ENCODE results near the gene TRO. TPM values are rescaled to one million over a fixed set of nuclear protein-coding genes. Genes with fewer than 3 reads are reported as not detected.

The TRO gene
- total and polyA plus RNA-seq, 9 of the 15 experiments (the other 6 are each of a cell fraction or from before 2014, with no cell fraction given) = 0.18 to 1.7 (median 0.41) TPM

- TF ChIP-seq MTA1 (IDR thresholded peaks at IDR 0.05; ENCODE audit: borderline replicate concordance) = no peak
- TF ChIP-seq NR2C2 (CRISPR knock-in tag; IDR thresholded peaks at IDR 0.05) = no peak
- TF ChIP-seq NR2C2 (tag; IDR thresholded peaks at IDR 0.05) = no peak
- TF ChIP-seq GABPB1 (CRISPR knock-in tag; IDR thresholded peaks at IDR 0.05) = no peak
- TF ChIP-seq E2F5 (CRISPR knock-in tag; IDR thresholded peaks at IDR 0.05) = no peak
- TF ChIP-seq CREB3 (tag; conservative IDR thresholded peaks at IDR 0.05; ENCODE audit: low read depth) = no peak
- TF ChIP-seq MECOM (CRISPR knock-in tag; IDR thresholded peaks at IDR 0.05) = no peak
Observed at GRCh38 chrX:54935306-54935705, 14.7 kb downstream of the TRO start (continued).

- Histone ChIP-seq H2AFZ (ENCODE audit: low read depth, low read length) (no peak overlapping the region), H3K9ac (ENCODE audit: insufficient read depth in 1 of 2, low read depth in 2 of 2, low read length in 2 of 2) (no peak overlapping the region), H3K27me3 (ENCODE audit: control insufficient read depth in 2 of 2, insufficient read depth in 2 of 2, low read length in 2 of 2) (no peaks in the 10 kb centered on the region; a peak in 1 of 5 replicates), H3K27ac (ENCODE audit: extremely low read depth, low read depth, low read length) (no peak overlapping the region), H3K79me2 (ENCODE audit: control insufficient read depth, insufficient read depth, low read length) (no peaks in the 10 kb centered on the region), H3K9me1 (ENCODE audit: control insufficient read depth, insufficient read depth, low read length) (no peaks in the 10 kb centered on the region), H3K4me2 (ENCODE audit: insufficient read depth, low read length) (no peak overlapping the region), H3K4me3 (no peak overlapping the region), H3K9me3 (replicated peaks; ENCODE audit: control insufficient read depth, insufficient read depth, low read depth, low read length) (no peaks in the 10 kb centered on the region), H3K36me3 (ENCODE audit: control insufficient read depth, insufficient read depth, low read length) (no peaks in the 10 kb centered on the region), H3K4me1 (replicated peaks in 1 of 2; ENCODE audit: control insufficient read depth in 2 of 2, insufficient read depth in 2 of 2, low read length in 2 of 2) (no peaks in the 10 kb centered on the region), H4K20me1 (replicated peaks; ENCODE audit: control insufficient read depth, insufficient read depth, low read length) (no peaks in the 10 kb centered on the region)
- ChIA-PET CTCF (ENCODE audit: low intra/inter-chr PET ratio) (no interaction called here), POLR2A (no interaction called here)
- DNase-seq (ENCODE audit: extremely low read depth in 1 of 4, low spot score in 3 of 4) (no peak), FAIRE-seq (no peak), ATAC-seq (no peak)
- TF ChIP-seq FOXM1 (IDR thresholded peaks at IDR 0.05; ENCODE audit: low read depth) (no peak), FOXM1 (CRISPR knock-in tag; IDR thresholded peaks at IDR 0.05; ENCODE audit: low read depth) (no peak), JUND (IDR thresholded peaks at IDR 0.05; ENCODE audit: borderline replicate concordance, low read depth, low read length) (no peak), JUND (tag; IDR thresholded peaks at IDR 0.05; ENCODE audit: borderline replicate concordance, low read depth, low read length) (no peak), NCOA1 (IDR thresholded peaks at IDR 0.05; ENCODE audit: low read depth) (no peak), CBFA2T3 (IDR thresholded peaks at IDR 0.05) (no peak), XRCC4 (IDR thresholded peaks at IDR 0.05; ENCODE audit: extremely low read depth, insufficient read depth, insufficient read length) (no peak)
- no TSS peak for BruUV-seq (replicated peaks)
- WGBS (ENCODE audit: insufficient coverage, low coverage, missing lambda C conversion rate) = 2% methylated on average over 4 of the region's 4 CpGs
- intact Hi-C loops (cut with micrococcal nuclease) (no loop called here), in situ Hi-C loops (cut with MboI) (no loop called here)
Observed at GRCh38 chrX:54937416-54937815, 16.8 kb downstream of the TRO start.

Data from K562 (cell line).